ENCODE results near the gene SLIT3.

DNA sequence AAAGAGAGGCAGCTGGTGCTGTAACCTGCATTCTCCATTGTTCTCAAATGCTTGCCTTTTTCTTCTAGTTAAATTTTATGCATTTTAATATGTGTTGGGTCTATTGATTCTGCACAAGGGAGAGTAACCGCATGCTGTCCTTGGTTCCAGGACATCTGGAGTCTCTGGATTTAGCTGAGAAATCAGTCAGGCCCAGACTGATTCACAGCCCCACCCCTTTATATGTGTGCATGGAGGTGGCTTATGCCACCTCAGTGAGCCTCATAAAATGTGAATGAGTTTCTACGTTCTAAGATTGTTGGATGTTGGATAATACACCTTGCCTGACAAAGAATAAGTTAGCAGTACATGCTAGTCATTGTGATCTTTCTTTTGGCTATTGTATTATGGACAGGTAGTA lies 611.7 kb downstream of the SLIT3 start:
- TF ChIP-seq, protein P1, sequence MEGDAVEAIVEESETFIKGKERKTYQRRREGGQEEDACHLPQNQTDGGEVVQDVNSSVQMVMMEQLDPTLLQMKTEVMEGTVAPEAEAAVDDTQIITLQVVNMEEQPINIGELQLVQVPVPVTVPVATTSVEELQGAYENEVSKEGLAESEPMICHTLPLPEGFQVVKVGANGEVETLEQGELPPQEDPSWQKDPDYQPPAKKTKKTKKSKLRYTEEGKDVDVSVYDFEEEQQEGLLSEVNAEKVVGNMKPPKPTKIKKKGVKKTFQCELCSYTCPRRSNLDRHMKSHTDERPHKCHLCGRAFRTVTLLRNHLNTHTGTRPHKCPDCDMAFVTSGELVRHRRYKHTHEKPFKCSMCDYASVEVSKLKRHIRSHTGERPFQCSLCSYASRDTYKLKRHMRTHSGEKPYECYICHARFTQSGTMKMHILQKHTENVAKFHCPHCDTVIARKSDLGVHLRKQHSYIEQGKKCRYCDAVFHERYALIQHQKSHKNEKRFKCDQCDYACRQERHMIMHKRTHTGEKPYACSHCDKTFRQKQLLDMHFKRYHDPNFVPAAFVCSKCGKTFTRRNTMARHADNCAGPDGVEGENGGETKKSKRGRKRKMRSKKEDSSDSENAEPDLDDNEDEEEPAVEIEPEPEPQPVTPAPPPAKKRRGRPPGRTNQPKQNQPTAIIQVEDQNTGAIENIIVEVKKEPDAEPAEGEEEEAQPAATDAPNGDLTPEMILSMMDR (IDR thresholded peaks at IDR 0.05; ENCODE audit: low read depth, low read length): no peak
- TF ChIP-seq EZH2phosphoT487 (IDR thresholded peaks at IDR 0.05; ENCODE audit: low read depth): no peak
